K562 (cell line): Measurements from ENCODE around the gene CELSR2.

ENCODE experiments used
- EP300 ChIP-seq: IDR thresholded peaks from 2 replicates; pipeline ENCODE4 v1.6.1; 2012; ENCODE audit warnings: low read length, improper control_type of control experiment
- SREBF2 ChIP-seq: sonication (generic); formaldehyde crosslinking; IDR thresholded peaks from 2 replicates; pipeline ENCODE4 v1.4.0; 2020; ENCODE audit warnings: mild to moderate bottlenecking, missing genetic modification reagents
- ZNF121 ChIP-seq: sonication (generic); formaldehyde crosslinking; conservative IDR thresholded peaks from 2 replicates; pipeline ENCODE4 v1.8.0; 2022; ENCODE audit warnings: missing genetic modification reagents
- ZNF584 ChIP-seq: fragments of 200-800 bp; sonication (Bioruptor generic); IDR thresholded peaks from 2 replicates; pipeline ENCODE4 v1.6.1; 2016; ENCODE audit warnings: low read depth, mild to moderate bottlenecking, missing genetic modification characterization, missing compliant biosample characterization
- ZNF699 ChIP-seq: fragments of 250-450 bp; sonication (Bioruptor Pico); IDR thresholded peaks from 2 replicates; pipeline ENCODE4 v1.8.0; 2021; ENCODE audit warnings: mild to moderate bottlenecking, moderate library complexity; ENCODE audit not compliant: insufficient replicate concordance
- TF ChIP-seq, protein P1 (sequence below): sonication (generic); formaldehyde crosslinking; IDR thresholded peaks from 2 replicates; pipeline ENCODE4 v1.8.1; 2023; ENCODE audit warnings: mild to moderate bottlenecking, missing genetic modification reagents

DNA sequence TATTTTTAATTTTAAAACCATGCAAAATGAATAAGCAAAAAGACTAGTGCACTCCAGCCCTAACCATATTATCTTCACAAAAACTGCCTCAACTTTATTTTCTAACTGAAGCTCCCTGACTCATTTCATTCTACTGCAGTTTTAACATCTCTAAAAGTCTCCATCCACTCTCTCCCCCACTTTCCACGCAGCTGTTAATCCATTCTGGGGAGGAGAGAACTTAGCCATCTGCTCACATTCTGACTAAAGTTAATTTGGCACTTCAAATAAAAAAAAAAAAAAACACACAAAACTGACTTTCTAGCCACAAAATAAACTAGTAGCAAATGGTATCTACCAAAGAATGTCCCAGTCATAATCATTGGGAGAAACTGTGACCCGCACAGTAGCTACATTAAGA is 62.9 kb downstream of the CELSR2 start:
- TF ChIP-seq, protein P1, sequence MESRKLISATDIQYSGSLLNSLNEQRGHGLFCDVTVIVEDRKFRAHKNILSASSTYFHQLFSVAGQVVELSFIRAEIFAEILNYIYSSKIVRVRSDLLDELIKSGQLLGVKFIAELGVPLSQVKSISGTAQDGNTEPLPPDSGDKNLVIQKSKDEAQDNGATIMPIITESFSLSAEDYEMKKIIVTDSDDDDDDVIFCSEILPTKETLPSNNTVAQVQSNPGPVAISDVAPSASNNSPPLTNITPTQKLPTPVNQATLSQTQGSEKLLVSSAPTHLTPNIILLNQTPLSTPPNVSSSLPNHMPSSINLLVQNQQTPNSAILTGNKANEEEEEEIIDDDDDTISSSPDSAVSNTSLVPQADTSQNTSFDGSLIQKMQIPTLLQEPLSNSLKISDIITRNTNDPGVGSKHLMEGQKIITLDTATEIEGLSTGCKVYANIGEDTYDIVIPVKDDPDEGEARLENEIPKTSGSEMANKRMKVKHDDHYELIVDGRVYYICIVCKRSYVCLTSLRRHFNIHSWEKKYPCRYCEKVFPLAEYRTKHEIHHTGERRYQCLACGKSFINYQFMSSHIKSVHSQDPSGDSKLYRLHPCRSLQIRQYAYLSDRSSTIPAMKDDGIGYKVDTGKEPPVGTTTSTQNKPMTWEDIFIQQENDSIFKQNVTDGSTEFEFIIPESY (CRISPR knock-in tag) = no peak
- TF ChIP-seq ZNF699 (CRISPR knock-in tag) (no peak), SREBF2 (no peak), ZNF584 (no peak), ZNF121 (CRISPR knock-in tag) (no peak), EP300 (no peak)
